ENCODE measurements around the gene AGO4.
A peak's percentile ranks its signal among the peaks of the same experiment; 100 is the strongest.
"Not testable (repeated sequence)": the region's sequence is repeated elsewhere in the genome, so short reads cannot be mapped to it uniquely, and the experiment has no call there.

The AGO4 gene

GRCh38 chr1:35883635-35884101 lies 75.9 kb downstream of the AGO4 start:
- no peaks in the 10 kb centered on the region; the same call in 1 of the 2 replicates for H3K27me3 ChIP-seq (ENCODE audit: insufficient read depth, low read length)
- no peaks in the 10 kb centered on the region for H3K79me2 ChIP-seq (ENCODE audit: control insufficient read depth, insufficient read depth, low read length, unreplicated experiment)
- H3K4me3 ChIP-seq (ENCODE audit: low read depth, low read length): peak overlapping the region; percentile 97
- peaks cover 6% of the 10 kb centered on the region for H3K4me1 ChIP-seq (ENCODE audit: control insufficient read depth, insufficient read depth, low read length, unreplicated experiment)
- no peak overlapping the region for H3K27ac ChIP-seq (ENCODE audit: low read depth, low read length)
- H3K36me3 ChIP-seq (ENCODE audit: insufficient read depth, low read length): no peaks in the 10 kb centered on the region
- peak overlapping the region; percentile 96 for H2AFZ ChIP-seq (ENCODE audit: low read length, unreplicated experiment)

DNA sequence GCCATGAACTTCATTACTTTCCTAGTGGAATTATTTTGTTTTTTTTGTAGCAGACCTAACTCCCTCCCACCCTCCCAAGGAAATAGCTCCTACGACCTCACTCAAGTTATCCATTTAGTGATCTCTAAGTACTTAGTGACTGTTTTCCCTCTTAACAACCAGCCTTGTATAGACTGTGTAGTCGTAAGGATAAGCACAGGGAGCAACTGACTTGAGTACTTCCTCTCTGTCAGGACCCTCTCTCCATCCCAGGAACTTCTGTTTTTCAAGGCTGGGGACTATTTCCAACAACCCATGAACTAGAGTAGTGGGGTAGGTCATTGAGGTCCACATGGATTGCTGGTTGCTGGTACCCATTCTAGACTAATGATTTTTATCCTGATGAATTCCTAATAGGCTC lies 77.1 kb downstream of the AGO4 start:
- Histone ChIP-seq H3K36me3 (ENCODE audit: insufficient read depth, low read length) (no peaks in the 10 kb centered on the region), H3K27me3 (ENCODE audit: insufficient read depth, low read length) (no peaks in the 10 kb centered on the region; the same call in 1 of the 2 replicates), H3K4me1 (ENCODE audit: control insufficient read depth, insufficient read depth, low read length, unreplicated experiment) (peaks cover 6% of the 10 kb centered on the region), H3K4me3 (ENCODE audit: low read depth, low read length) (no peak overlapping the region), H2AFZ (ENCODE audit: low read length, unreplicated experiment) (no peak overlapping the region), H3K27ac (ENCODE audit: low read depth, low read length) (no peak overlapping the region), H3K79me2 (ENCODE audit: control insufficient read depth, insufficient read depth, low read length, unreplicated experiment) (no peaks in the 10 kb centered on the region)

DNA sequence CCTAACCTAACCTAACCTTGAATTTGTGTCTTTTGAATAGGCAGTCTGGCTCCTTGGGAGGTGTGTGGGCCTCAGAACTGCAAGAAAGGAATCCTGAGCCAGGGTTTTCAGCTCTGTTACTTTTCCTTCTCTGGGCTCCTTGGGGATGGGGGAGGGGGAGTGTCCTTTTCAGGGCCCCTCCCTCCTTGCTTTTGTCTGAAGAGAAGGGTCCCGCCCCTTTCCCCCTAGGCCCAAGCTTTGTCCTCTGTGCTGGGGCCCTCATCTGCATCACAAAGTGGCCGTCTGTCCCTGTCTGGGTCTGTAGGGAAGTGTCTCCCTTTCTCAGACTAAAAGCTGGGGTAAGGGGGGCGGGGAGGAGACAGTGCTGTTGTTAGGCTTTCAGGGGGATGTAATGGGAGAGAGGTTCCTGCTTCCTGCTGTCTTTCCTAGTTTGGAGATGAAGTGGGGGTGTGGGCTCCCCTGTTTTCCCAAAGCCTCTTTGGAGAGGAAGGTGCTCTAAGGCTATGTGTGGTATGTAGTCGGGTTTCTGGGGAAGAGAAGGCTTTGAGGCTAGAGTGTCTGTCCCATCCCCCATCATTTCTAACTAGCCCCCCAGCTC lies 78.2 kb downstream of the AGO4 start:
- Histone ChIP-seq H3K27me3 (ENCODE audit: insufficient read depth, low read length) (no peaks in the 10 kb centered on the region; the same call in 1 of the 2 replicates), H3K4me3 (ENCODE audit: low read depth, low read length) (no peak overlapping the region), H3K27ac (ENCODE audit: low read depth, low read length) (no peak overlapping the region), H3K36me3 (ENCODE audit: insufficient read depth, low read length) (no peaks in the 10 kb centered on the region), H2AFZ (ENCODE audit: low read length, unreplicated experiment) (no peak overlapping the region), H3K4me1 (ENCODE audit: control insufficient read depth, insufficient read depth, low read length, unreplicated experiment) (peaks cover 6% of the 10 kb centered on the region), H3K79me2 (ENCODE audit: control insufficient read depth, insufficient read depth, low read length, unreplicated experiment) (no peaks in the 10 kb centered on the region)

GRCh38 chr1:35886577-35887431 lies 79.0 kb downstream of the AGO4 start:
- Histone ChIP-seq H3K27ac (ENCODE audit: low read depth, low read length) (no peak overlapping the region), H3K4me1 (ENCODE audit: control insufficient read depth, insufficient read depth, low read length, unreplicated experiment) (peaks cover 6% of the 10 kb centered on the region), H3K27me3 (ENCODE audit: insufficient read depth, low read length) (no peaks in the 10 kb centered on the region; the same call in 1 of the 2 replicates), H2AFZ (ENCODE audit: low read length, unreplicated experiment) (no peak overlapping the region), H3K36me3 (ENCODE audit: insufficient read depth, low read length) (no peaks in the 10 kb centered on the region), H3K79me2 (ENCODE audit: control insufficient read depth, insufficient read depth, low read length, unreplicated experiment) (no peaks in the 10 kb centered on the region), H3K4me3 (ENCODE audit: low read depth, low read length) (no peak overlapping the region)

DNA sequence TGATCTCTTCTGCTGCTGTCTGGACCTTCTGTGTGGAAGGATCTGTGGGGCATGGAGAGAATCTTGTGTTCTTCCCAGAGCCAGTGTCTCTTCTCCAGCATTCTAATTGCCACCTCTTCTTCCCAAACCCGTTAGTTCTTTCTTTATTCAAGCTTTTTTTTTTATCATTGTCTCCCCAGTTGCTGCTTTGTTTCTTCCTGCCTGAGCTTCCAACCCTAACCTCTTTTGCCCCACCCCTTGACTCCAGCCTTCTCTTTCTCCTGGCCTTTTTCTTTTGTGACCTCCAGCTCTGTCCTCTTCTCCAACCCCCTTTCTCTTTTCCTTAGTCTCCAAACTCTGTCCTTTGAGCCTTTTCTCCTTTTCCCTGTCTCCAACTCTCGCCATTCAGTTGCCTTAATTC lies 79.7 kb downstream of the AGO4 start:
- Histone ChIP-seq H2AFZ (ENCODE audit: low read length, unreplicated experiment) (no peak overlapping the region), H3K79me2 (ENCODE audit: control insufficient read depth, insufficient read depth, low read length, unreplicated experiment) (no peaks in the 10 kb centered on the region), H3K27ac (ENCODE audit: low read depth, low read length) (no peak overlapping the region), H3K27me3 (ENCODE audit: insufficient read depth, low read length) (no peaks in the 10 kb centered on the region), H3K4me1 (ENCODE audit: control insufficient read depth, insufficient read depth, low read length, unreplicated experiment) (peaks cover 6% of the 10 kb centered on the region), H3K4me3 (ENCODE audit: low read depth, low read length) (no peak overlapping the region), H3K36me3 (ENCODE audit: insufficient read depth, low read length) (no peaks in the 10 kb centered on the region)

DNA sequence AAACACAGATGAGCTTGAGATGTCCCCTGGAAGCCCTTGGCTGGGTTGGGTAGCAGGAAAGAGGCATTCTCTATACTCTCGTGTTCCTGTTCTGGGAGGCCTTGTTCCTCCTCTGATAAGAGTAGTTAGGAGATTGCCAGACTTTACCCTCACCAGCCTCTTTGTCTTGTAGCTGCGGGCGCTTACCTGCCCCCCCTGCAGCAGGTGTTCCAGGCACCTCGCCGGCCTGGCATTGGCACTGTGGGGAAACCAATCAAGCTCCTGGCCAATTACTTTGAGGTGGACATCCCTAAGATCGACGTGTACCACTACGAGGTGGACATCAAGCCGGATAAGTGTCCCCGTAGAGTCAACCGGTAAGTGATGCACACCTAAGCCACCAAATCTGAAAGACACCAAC lies 80.4 kb downstream of the AGO4 start:
- H3K4me1 ChIP-seq (ENCODE audit: control insufficient read depth, insufficient read depth, low read length, unreplicated experiment): peaks cover 6% of the 10 kb centered on the region
- no peaks in the 10 kb centered on the region for H3K27me3 ChIP-seq (ENCODE audit: insufficient read depth, low read length)
- no peak overlapping the region for H3K4me3 ChIP-seq (ENCODE audit: low read depth, low read length)
- no peaks in the 10 kb centered on the region for H3K79me2 ChIP-seq (ENCODE audit: control insufficient read depth, insufficient read depth, low read length, unreplicated experiment)
- H2AFZ ChIP-seq (ENCODE audit: low read length, unreplicated experiment): no peak overlapping the region
- no peak overlapping the region for H3K27ac ChIP-seq (ENCODE audit: low read depth, low read length)
- no peaks in the 10 kb centered on the region for H3K36me3 ChIP-seq (ENCODE audit: insufficient read depth, low read length)

- H3K27ac ChIP-seq (ENCODE audit: low read depth, low read length); H3K79me2 ChIP-seq (ENCODE audit: control insufficient read depth, insufficient read depth, low read length, unreplicated experiment); H2AFZ ChIP-seq (ENCODE audit: low read length, unreplicated experiment); H3K4me1 ChIP-seq (ENCODE audit: control insufficient read depth, insufficient read depth, low read length, unreplicated experiment); H3K27me3 ChIP-seq (ENCODE audit: insufficient read depth, low read length); H3K36me3 ChIP-seq (ENCODE audit: insufficient read depth, low read length); H3K4me3 ChIP-seq (ENCODE audit: low read depth, low read length): not testable (repeated sequence)
Measured at GRCh38 chr1:35888981-35889380, 81.2 kb downstream of the AGO4 start.

- H2AFZ ChIP-seq (ENCODE audit: low read length, unreplicated experiment): no peak overlapping the region
- no peak overlapping the region for H3K4me3 ChIP-seq (ENCODE audit: low read depth, low read length)
- H3K36me3 ChIP-seq (ENCODE audit: insufficient read depth, low read length): 0 out of 2 replicates have a peak, but pooled peaks cover 14% of the 10 kb centered on the region
- H3K27me3 ChIP-seq (ENCODE audit: insufficient read depth, low read length): no peaks in the 10 kb centered on the region
- H3K79me2 ChIP-seq (ENCODE audit: control insufficient read depth, insufficient read depth, low read length, unreplicated experiment): no peaks in the 10 kb centered on the region
- no peak overlapping the region for H3K27ac ChIP-seq (ENCODE audit: low read depth, low read length)
- peaks cover 3% of the 10 kb centered on the region for H3K4me1 ChIP-seq (ENCODE audit: control insufficient read depth, insufficient read depth, low read length, unreplicated experiment)
Measured at GRCh38 chr1:35893051-35893879, 85.4 kb downstream of the AGO4 start.

DNA sequence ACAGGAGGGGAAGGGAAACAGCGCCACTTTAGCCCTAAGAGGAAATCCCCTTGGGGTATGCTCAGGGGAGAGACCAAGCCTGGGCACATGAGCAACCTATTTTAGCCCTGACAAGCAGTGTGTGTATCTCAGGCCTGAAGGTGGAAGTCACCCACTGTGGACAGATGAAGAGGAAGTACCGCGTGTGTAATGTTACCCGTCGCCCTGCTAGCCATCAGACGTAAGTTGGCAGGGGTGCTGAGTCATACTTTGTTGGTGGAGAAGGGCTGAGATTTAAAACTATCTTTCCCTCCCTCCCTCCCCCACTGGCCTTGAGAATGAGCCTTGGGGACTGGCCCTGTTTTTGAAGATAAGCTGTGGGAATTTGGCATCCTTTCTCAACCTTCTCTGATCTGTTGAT lies 86.4 kb downstream of the AGO4 start:
- Histone ChIP-seq H3K36me3 (ENCODE audit: insufficient read depth, low read length) (0 out of 2 replicates have a peak, but pooled peaks cover 14% of the 10 kb centered on the region), H3K4me3 (ENCODE audit: low read depth, low read length) (no peak overlapping the region), H3K4me1 (ENCODE audit: control insufficient read depth, insufficient read depth, low read length, unreplicated experiment) (peaks cover 3% of the 10 kb centered on the region), H3K27me3 (ENCODE audit: insufficient read depth, low read length) (no peaks in the 10 kb centered on the region), H2AFZ (ENCODE audit: low read length, unreplicated experiment) (no peak overlapping the region), H3K27ac (ENCODE audit: low read depth, low read length) (no peak overlapping the region), H3K79me2 (ENCODE audit: control insufficient read depth, insufficient read depth, low read length, unreplicated experiment) (no peaks in the 10 kb centered on the region)

DNA sequence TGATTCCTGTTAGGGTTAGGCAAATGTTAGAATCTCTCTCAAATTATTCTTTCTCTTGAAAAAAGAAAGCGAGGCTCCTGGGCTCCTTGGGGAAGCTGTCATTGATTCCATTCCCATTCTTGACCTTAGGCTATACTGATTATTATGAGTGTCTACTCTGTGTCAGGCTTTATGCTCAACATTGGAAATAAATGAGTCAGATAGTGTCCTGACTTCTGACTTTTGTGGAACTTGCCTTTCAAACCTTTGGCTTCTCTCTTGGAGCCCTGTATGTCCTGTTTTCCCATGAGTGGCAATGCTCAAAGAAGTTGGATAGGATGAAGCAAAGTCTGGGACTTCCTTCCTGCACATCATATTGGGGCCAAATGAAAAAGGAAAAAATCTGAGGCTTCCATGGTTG lies 86.8 kb downstream of the AGO4 start:
- Histone ChIP-seq H3K27ac (ENCODE audit: low read depth, low read length) (no peak overlapping the region), H3K36me3 (ENCODE audit: insufficient read depth, low read length) (0 out of 2 replicates have a peak, but pooled peaks cover 14% of the 10 kb centered on the region), H2AFZ (ENCODE audit: low read length, unreplicated experiment) (no peak overlapping the region), H3K27me3 (ENCODE audit: insufficient read depth, low read length) (no peaks in the 10 kb centered on the region), H3K4me1 (ENCODE audit: control insufficient read depth, insufficient read depth, low read length, unreplicated experiment) (peaks cover 3% of the 10 kb centered on the region), H3K4me3 (ENCODE audit: low read depth, low read length) (no peak overlapping the region), H3K79me2 (ENCODE audit: control insufficient read depth, insufficient read depth, low read length, unreplicated experiment) (no peaks in the 10 kb centered on the region)
